Endothelial cell of umbilical vein (primary cell): ENCODE results near the gene ANKRD12. TPM values are rescaled to one million over a fixed set of nuclear protein-coding genes. Genes with fewer than 3 reads are reported as not detected.
A peak's percentile ranks its signal among the peaks of the same experiment; 100 is the strongest.

Source experiments
- BruUV-seq: library from RNA; stranded (reverse); fragments of 400-500 nt; replicated peaks from 2 replicates; lab custom pipeline; 2021; lab: Mats Ljungman, UMichigan
- CTCF ChIA-PET: fragments of 300-600, 350-600 bp; sonication (Branson Sonifier 250); formaldehyde crosslinking; loops from one replicate; lab custom pipeline; 2021; ENCODE audit warnings: antibody characterized with exemption, inconsistent platforms; lab: Charles Lee
- POLR2A ChIA-PET: fragments of 300-600, 350-600 bp; sonication (Branson Sonifier 250); formaldehyde crosslinking; loops from one replicate; lab custom pipeline; 2021; ENCODE audit warnings: antibody characterized with exemption, inconsistent platforms; lab: Charles Lee
- DNase-seq: peaks from one replicate; pipeline ENCODE4 v3.0.0-alpha.2; 2011; ENCODE audit warnings: low read depth, low spot score
- FAIRE-seq: peaks from 2 replicates; lab custom pipeline; 2011; peaks lifted over from hg19 to GRCh38; lab: Jason Lieb, UNC
- H2AFZ ChIP-seq: 2 replicates; pipeline ENCODE4 v1.6.0; 2012; ENCODE audit warnings: low read depth, low read length, control low read depth, inconsistent platforms
- H3K27ac ChIP-seq: 2 replicates; pipeline ENCODE4 v1.5.1; 2011; ENCODE audit warnings: low read depth, mild to moderate bottlenecking, control low read depth, low read length, moderate library complexity; ENCODE audit not compliant: insufficient read depth
- H3K27me3 ChIP-seq, 2 experiments: 2 replicates each; pipeline versions ENCODE4 v1.6.0 to v1.6.1; 2011; ENCODE audit warnings: low read length in 2 of 2, mixed read lengths in 1 of 2; ENCODE audit not compliant: control insufficient read depth in 2 of 2, insufficient read depth in 2 of 2
- H3K36me3 ChIP-seq, 2 experiments: 2 replicates in 1 of 2; 3 replicates in 1 of 2; pipeline ENCODE4 v1.5.1; 2011; ENCODE audit warnings: low read length in 2 of 2, mild to moderate bottlenecking in 1 of 2, moderate library complexity in 1 of 2; ENCODE audit not compliant: control insufficient read depth in 2 of 2, insufficient read depth in 2 of 2; ENCODE audit errors: extremely low read depth in 1 of 2
- H3K4me1 ChIP-seq: 3 replicates; pipeline ENCODE4 v1.5.1; 2011; ENCODE audit warnings: mild to moderate bottlenecking, low read length; ENCODE audit not compliant: control insufficient read depth, insufficient read depth; ENCODE audit errors: extremely low read depth
- H3K4me2 ChIP-seq: 2 replicates; pipeline ENCODE4 v1.6.1; 2011; ENCODE audit warnings: low read length, control low read depth, mixed read lengths; ENCODE audit not compliant: insufficient read depth
- H3K4me3 ChIP-seq, 3 experiments: fragments of 200-600 bp in 1 of 3; sonication (generic), shearing (Covaris generic) in 1 of 3; replicated peaks in 1 of 3; 2 replicates each; pipeline ENCODE4 v1.5.1; 2011 to 2016; ENCODE audit warnings: control low read depth in 3 of 3, low read length in 3 of 3, mild to moderate bottlenecking in 2 of 3, inconsistent platforms in 1 of 3, low read depth in 1 of 3, moderate library complexity in 1 of 3; ENCODE audit not compliant: insufficient read depth in 1 of 3
- H3K79me2 ChIP-seq: 2 replicates; pipeline ENCODE4 v1.6.0; 2012; ENCODE audit warnings: low read length, inconsistent platforms; ENCODE audit not compliant: control insufficient read depth, insufficient read depth
- H3K9ac ChIP-seq: replicated peaks from 2 replicates; pipeline ENCODE3; 2011; ENCODE audit warnings: low read length, control low read depth; ENCODE audit not compliant: insufficient read depth; ENCODE audit errors: extremely low read depth
- H3K9me1 ChIP-seq: replicated peaks from 3 replicates; pipeline ENCODE4 v1.6.0; 2011; ENCODE audit warnings: mild to moderate bottlenecking, low read length; ENCODE audit not compliant: control insufficient read depth, insufficient read depth; ENCODE audit errors: extremely low read depth
- H3K9me3 ChIP-seq: replicated peaks from 2 replicates; pipeline ENCODE4 v1.5.1; 2012; ENCODE audit warnings: low read length, inconsistent platforms; ENCODE audit not compliant: control insufficient read depth, insufficient read depth
- H4K20me1 ChIP-seq: replicated peaks from 2 replicates; pipeline ENCODE3; 2011; ENCODE audit warnings: mild to moderate bottlenecking, low read length; ENCODE audit not compliant: control insufficient read depth, insufficient read depth; ENCODE audit errors: extremely low read depth
- CTCF ChIP-seq, 2 donors: IDR thresholded peaks; 1 replicate in 1 of 2; 2 replicates in 1 of 2; pipeline ENCODE4 v1.5.1; 2011; ENCODE audit warnings: low read length in 2 of 2, mild to moderate bottlenecking in 2 of 2, moderate library complexity in 2 of 2, control low read depth in 1 of 2, inconsistent platforms in 1 of 2, low read depth in 1 of 2; ENCODE audit not compliant: insufficient read depth in 1 of 2; ENCODE audit errors: extremely low read depth in 1 of 2
- EZH2 ChIP-seq: IDR thresholded peaks from 2 replicates; pipeline ENCODE4 v1.6.1; 2012; ENCODE audit warnings: borderline replicate concordance, low read depth, mild to moderate bottlenecking, moderate library complexity, low read length, inconsistent platforms; ENCODE audit not compliant: severe bottlenecking
- FOS ChIP-seq: IDR thresholded peaks from 2 replicates; pipeline ENCODE4 v1.6.1; 2011; ENCODE audit warnings: mild to moderate bottlenecking, low read length, moderate library complexity, borderline replicate concordance; ENCODE audit not compliant: insufficient read depth
- GATA2 ChIP-seq: IDR thresholded peaks from 2 replicates; pipeline ENCODE4 v1.7.0; 2011; ENCODE audit warnings: low read depth, mild to moderate bottlenecking, moderate library complexity, mixed read lengths, low read length; ENCODE audit not compliant: insufficient read length, insufficient read depth
- JUN ChIP-seq: IDR thresholded peaks from 2 replicates; pipeline ENCODE4 v1.6.1; 2011; ENCODE audit warnings: borderline replicate concordance, low read depth; ENCODE audit not compliant: insufficient read length, insufficient read depth
- MAX ChIP-seq: IDR thresholded peaks from 2 replicates; pipeline ENCODE4 v1.6.1; 2011; ENCODE audit not compliant: insufficient read depth, insufficient read length
- POLR2A ChIP-seq: IDR thresholded peaks from 2 replicates; pipeline ENCODE4 v1.6.1; 2012; ENCODE audit warnings: low read depth, mild to moderate bottlenecking, control low read depth, low read length
- POLR2AphosphoS5 ChIP-seq: IDR thresholded peaks from 2 replicates; pipeline ENCODE4 v1.6.1; 2012; ENCODE audit warnings: low read depth, mild to moderate bottlenecking, control low read depth, low read length, moderate library complexity; ENCODE audit not compliant: insufficient read depth
- dilution Hi-C: fragments of 300-500 bp; cut with MboI; formaldehyde crosslinking; loops from one replicate; pipeline ENCODE4 v1.15.0; 2019; ENCODE audit warnings: low sequenced_read_pairs; ENCODE audit not compliant: extremely low pct_ligation_motif_present
- intact Hi-C: fragments of 100-400 bp; cut with micrococcal nuclease; formaldehyde crosslinking; loops from one replicate; pipeline ENCODE4 v1.10.0; 2022
- polyA plus RNA-seq, 4 experiments: library from polyadenylated mRNA; depleted of rRNA in 3 of 4; stranded (reverse) in 3 of 4; unstranded in 1 of 4; fragments of >200 nt; gene quantifications; 2 replicates each; pipeline versions ENCODE4 v1.2.1 to v1.2.3, GENCODE V29; 2011 to 2012; ENCODE audit warnings: missing spikeins in 1 of 4
- total RNA-seq: library from RNA; stranded (reverse); gene quantifications from 2 replicates; pipeline ENCODE4 v1.2.3, GENCODE V29; 2021

ANKRD12 gene
- total and polyA plus RNA-seq, 2 donors (not counting 3 experiments of a cell fraction or from before 2014, with no cell fraction given), result 1.5 to 25.4 TPM

DNA sequence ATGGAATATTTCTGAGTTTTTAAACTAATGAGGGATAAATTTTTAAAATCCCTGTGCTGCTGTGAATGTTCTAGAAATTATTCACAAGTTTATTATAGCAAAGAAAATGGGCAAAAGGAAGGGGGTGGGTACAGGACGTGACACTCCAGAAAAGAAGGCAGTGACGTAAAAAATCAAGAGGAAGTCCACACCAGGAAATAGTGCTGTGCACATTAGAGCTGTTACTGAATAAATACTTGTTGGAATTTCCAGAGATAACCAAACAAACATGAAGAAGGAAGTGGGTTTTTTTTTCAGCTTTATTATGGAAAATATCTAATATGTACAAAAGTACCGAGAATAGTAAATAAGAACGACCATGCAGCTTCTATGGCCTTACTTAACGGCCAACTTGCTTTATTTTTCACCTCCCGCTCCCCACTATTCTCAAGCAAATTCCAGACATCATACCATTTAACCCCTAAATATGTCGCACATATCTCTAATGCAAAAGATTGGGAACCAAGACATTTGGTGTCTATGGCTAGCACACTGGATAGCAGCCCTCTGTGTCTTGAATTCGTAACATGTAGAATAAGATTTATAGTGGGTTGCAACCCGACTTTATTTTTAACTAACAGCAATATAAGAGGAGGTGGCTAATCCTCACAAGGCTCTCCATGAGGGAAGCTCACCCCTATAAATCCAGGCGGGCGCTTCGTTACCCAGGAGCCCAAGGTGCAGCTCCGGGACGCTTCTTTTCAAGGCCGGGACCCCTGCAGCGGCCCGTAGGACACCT is 34.7 kb upstream of the ANKRD12 start:
- Histone ChIP-seq H3K4me1 (peaks cover 43% of the 10 kb centered on the region), H3K9me3 (no peaks in the 10 kb centered on the region), H4K20me1 (peaks cover 6% of the 10 kb centered on the region), H3K27me3 (no peaks in the 10 kb centered on the region), H2AFZ (peak overlapping the region; percentile 47), H3K4me2 (peak overlapping the region; percentile 98), H3K27ac (peak overlapping the region; percentile 95), H3K79me2 (peaks cover 43% of the 10 kb centered on the region), H3K36me3 (peaks cover 0 to 2% of the 10 kb centered on the region in 2 experiments), H3K9ac (peak overlapping the region; percentile 98), H3K9me1 (no peaks in the 10 kb centered on the region), H3K4me3 (peak overlapping the region; percentile 69 to 96 (median 91))
- peak; percentile 87 for FAIRE-seq
- TSS peak; percentile 89 for BruUV-seq
- intact Hi-C loops, result loop anchor here (1.0 to 5.0 kb wide), 6 partner anchors 8 to 373 kb away; partner anchors contain the start of genes RALBP1 and TWSG1
- dilution Hi-C loops, result no loop called here
- POLR2A ChIA-PET, result interaction anchor here (0.6 kb wide), 1 partner anchor 233 kb away, joined by 3 read pairs; the partner anchor contains the start of gene TWSG1
- CTCF ChIA-PET, result interaction anchor here (1.2 to 1.5 kb wide), 3 partner anchors 29 to 45 kb away, joined by 3 to 7 read pairs (median 3); no protein-coding TSS in a partner anchor
- TF ChIP-seq EZH2 (no peak), CTCF (IDR thresholded peaks at IDR 0.05; ENCODE audit: extremely low read depth in 1 of 2, insufficient read depth in 1 of 2, low read depth in 1 of 2, low read length in 2 of 2) (no peak), GATA2 (no peak), POLR2AphosphoS5 (peak; percentile 35), POLR2A (peak; percentile 64), JUN (no peak), FOS (no peak), MAX (no peak)
- DNase-seq, result peak; percentile 80
